Measurements from ENCODE around the gene KCNMA1. TPM values are rescaled to one million over a fixed set of nuclear protein-coding genes. Genes with fewer than 3 reads are reported as not detected.

KCNMA1 gene
- total RNA-seq, 1 experiment from 2014 or later, result 143 TPM

DNA sequence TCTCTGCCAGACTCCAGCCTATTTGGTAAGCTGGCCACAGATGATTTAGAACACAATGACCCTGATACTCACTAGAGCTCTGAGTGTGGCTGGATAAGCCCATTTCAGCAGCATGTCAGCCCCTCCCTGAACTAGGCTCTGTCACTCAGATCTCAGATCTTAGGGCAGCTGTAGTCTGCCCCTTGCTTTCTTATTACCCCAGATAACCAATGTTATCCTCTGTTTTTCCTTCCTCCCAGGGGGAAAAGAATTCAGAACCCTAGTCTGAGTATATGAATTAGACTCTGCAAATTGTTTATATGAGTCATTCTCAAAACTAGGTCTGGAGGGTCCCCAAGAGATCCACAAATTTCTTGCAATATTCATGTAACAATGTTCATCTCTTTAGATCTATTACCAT is 286.2 kb downstream of the KCNMA1 start:
- Histone ChIP-seq H3K9me2 (replicated peaks; ENCODE audit: low read length) (0 out of 2 replicates have a peak, but pooled peaks cover 9% of the 10 kb centered on the region), H3K4me1 (ENCODE audit: insufficient read depth, low read length) (peaks cover 57% of the 10 kb centered on the region), H3K36me3 (ENCODE audit: low read depth, low read length) (peaks cover 11% of the 10 kb centered on the region), H3K9me3 (ENCODE audit: low read length) (no peaks in the 10 kb centered on the region), H3K27me3 (ENCODE audit: low read length) (no peaks in the 10 kb centered on the region), H3F3A (ENCODE audit: low read length, unreplicated experiment) (peaks cover 6% of the 10 kb centered on the region), H3K79me2 (ENCODE audit: low read length) (peaks cover 14% of the 10 kb centered on the region), H3K4me3 (ENCODE audit: low read length) (0 out of 2 replicates have a peak overlapping the region, but pooled peaks have one; percentile 0), H3K27ac (ENCODE audit: low read length) (peak overlapping the region; percentile 77), H3K4me2 (ENCODE audit: low read length) (peak overlapping the region; percentile 41), H4K20me1 (ENCODE audit: low read length) (no peaks in the 10 kb centered on the region), H3K9ac (ENCODE audit: low read length) (peak overlapping the region; percentile 60), H2AFZ (ENCODE audit: low read length) (no peak overlapping the region)
- TF ChIP-seq EZH2phosphoT487 (IDR thresholded peaks at IDR 0.05; ENCODE audit: borderline replicate concordance, low read length), result no peak
- TF ChIP-seq, protein P1, sequence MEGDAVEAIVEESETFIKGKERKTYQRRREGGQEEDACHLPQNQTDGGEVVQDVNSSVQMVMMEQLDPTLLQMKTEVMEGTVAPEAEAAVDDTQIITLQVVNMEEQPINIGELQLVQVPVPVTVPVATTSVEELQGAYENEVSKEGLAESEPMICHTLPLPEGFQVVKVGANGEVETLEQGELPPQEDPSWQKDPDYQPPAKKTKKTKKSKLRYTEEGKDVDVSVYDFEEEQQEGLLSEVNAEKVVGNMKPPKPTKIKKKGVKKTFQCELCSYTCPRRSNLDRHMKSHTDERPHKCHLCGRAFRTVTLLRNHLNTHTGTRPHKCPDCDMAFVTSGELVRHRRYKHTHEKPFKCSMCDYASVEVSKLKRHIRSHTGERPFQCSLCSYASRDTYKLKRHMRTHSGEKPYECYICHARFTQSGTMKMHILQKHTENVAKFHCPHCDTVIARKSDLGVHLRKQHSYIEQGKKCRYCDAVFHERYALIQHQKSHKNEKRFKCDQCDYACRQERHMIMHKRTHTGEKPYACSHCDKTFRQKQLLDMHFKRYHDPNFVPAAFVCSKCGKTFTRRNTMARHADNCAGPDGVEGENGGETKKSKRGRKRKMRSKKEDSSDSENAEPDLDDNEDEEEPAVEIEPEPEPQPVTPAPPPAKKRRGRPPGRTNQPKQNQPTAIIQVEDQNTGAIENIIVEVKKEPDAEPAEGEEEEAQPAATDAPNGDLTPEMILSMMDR (conservative IDR thresholded peaks at IDR 0.05; ENCODE audit: low read depth, low read length), result no peak
- TF ChIP-seq EZH2 (IDR thresholded peaks at IDR 0.05; ENCODE audit: low read length, unreplicated experiment), result no peak
- peak; percentile 68 for DNase-seq
- peak; percentile 11 for ATAC-seq
- intact Hi-C loops (cut with micrococcal nuclease), result loop anchor here (2.0 kb wide), 2 partner anchors 47 to 187 kb away; no protein-coding TSS in a partner anchor
- ChIA-PET CTCF (interaction anchor here (0.6 to 1.2 kb wide), 8 partner anchors 40 to 292 kb away, joined by 3 to 7 read pairs (median 4); no protein-coding TSS in a partner anchor), POLR2A (ENCODE audit: unreplicated experiment) (interaction anchor here (0.6 to 0.7 kb wide), 4 partner anchors 35 to 288 kb away, joined by 3 to 4 read pairs (median 3); no protein-coding TSS in a partner anchor)
- no TSS peak for BruUV-seq (replicated peaks)

DNA sequence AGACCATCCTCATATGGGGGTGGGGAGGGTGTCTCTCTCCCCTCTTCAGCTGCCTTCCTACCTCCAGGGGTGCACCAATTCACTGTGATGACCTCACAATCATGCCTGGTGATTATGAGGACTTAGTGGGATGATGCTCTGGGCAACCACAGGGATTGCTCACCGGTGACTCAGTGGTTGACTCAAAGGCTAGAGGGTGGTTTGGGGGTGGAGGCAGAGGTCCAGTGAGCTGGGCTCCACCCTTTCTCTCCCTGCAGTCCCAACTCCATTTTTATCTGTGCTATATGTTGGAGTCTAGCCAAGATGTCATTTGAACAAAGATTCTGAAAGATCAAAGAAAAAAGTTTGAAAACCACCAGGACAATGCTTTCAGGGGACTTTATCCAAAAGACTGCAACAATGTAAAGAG is 286.9 kb downstream of the KCNMA1 start:
- Histone ChIP-seq H3K9me3 (ENCODE audit: low read length) (no peaks in the 10 kb centered on the region), H3K4me3 (ENCODE audit: low read length) (0 out of 2 replicates have a peak overlapping the region, but pooled peaks have one; percentile 0), H3K27me3 (ENCODE audit: low read length) (no peaks in the 10 kb centered on the region), H4K20me1 (ENCODE audit: low read length) (no peaks in the 10 kb centered on the region), H3F3A (ENCODE audit: low read length, unreplicated experiment) (peaks cover 6% of the 10 kb centered on the region), H2AFZ (ENCODE audit: low read length) (no peak overlapping the region), H3K9me2 (replicated peaks; ENCODE audit: low read length) (0 out of 2 replicates have a peak, but pooled peaks cover 11% of the 10 kb centered on the region), H3K36me3 (ENCODE audit: low read depth, low read length) (peaks cover 11% of the 10 kb centered on the region), H3K79me2 (ENCODE audit: low read length) (peaks cover 14% of the 10 kb centered on the region), H3K9ac (ENCODE audit: low read length) (peak overlapping the region; percentile 60), H3K4me2 (ENCODE audit: low read length) (peak overlapping the region; percentile 41), H3K4me1 (ENCODE audit: insufficient read depth, low read length) (peaks cover 52% of the 10 kb centered on the region), H3K27ac (ENCODE audit: low read length) (peak overlapping the region; percentile 77)
- TF ChIP-seq, protein P1 (conservative IDR thresholded peaks at IDR 0.05; ENCODE audit: low read depth, low read length), result 0 out of 2 replicates have a peak, but pooled peaks have one; percentile 18
- TF ChIP-seq EZH2phosphoT487 (IDR thresholded peaks at IDR 0.05; ENCODE audit: borderline replicate concordance, low read length), result no peak
- CTCF ChIA-PET, result interaction anchor here (0.6 to 1.2 kb wide), 7 partner anchors 41 to 291 kb away, joined by 3 to 7 read pairs (median 4); no protein-coding TSS in a partner anchor
- intact Hi-C loops (cut with micrococcal nuclease), result loop anchor here (1.0 to 2.0 kb wide), 6 partner anchors 37 to 186 kb away; no protein-coding TSS in a partner anchor
- POLR2A ChIA-PET (ENCODE audit: unreplicated experiment), result interaction anchor here (0.7 kb wide), 2 partner anchors 183 to 190 kb away, joined by 3 to 4 read pairs; no protein-coding TSS in a partner anchor
- no TSS peak for BruUV-seq (replicated peaks)
- peak; percentile 96 for ATAC-seq
- DNase-seq, result peak; percentile 100

DNA sequence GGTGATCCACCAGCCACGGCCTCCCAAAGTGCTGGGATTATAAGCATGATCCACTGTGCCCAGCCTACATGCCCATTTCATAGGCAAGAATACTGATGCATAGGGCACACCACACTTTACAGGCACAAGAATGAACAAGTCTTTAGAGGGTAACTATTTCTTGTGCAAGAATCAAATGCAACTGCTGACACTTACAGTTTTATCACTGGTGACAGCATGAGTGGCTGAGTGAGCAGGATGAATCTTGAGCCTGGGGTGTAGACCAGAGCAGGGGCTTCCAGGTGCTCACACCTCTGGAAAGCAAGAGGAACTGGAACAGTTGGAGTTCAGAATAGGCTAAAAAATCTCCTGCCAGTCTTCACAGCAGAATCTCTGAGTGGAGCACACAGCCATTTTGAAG is 287.5 kb downstream of the KCNMA1 start:
- no peak for DNase-seq
- ATAC-seq, result peak; percentile 0; the same call in 1 of the 2 replicates
- no peaks in the 10 kb centered on the region for H3K27me3 ChIP-seq (ENCODE audit: low read length)
- BruUV-seq (replicated peaks), result no TSS peak
- H4K20me1 ChIP-seq (ENCODE audit: low read length), result no peaks in the 10 kb centered on the region
- peaks cover under 1% of the 10 kb centered on the region for H3F3A ChIP-seq (ENCODE audit: low read length, unreplicated experiment)
- H3K79me2 ChIP-seq (ENCODE audit: low read length), result peaks cover 14% of the 10 kb centered on the region
- peaks cover 47% of the 10 kb centered on the region for H3K4me1 ChIP-seq (ENCODE audit: insufficient read depth, low read length)
- peak overlapping the region; percentile 77 for H3K27ac ChIP-seq (ENCODE audit: low read length)
- peak overlapping the region; percentile 57 for H3K9ac ChIP-seq (ENCODE audit: low read length)
- H3K4me3 ChIP-seq (ENCODE audit: low read length), result no peak overlapping the region
- H3K36me3 ChIP-seq (ENCODE audit: low read depth, low read length), result peaks cover 7% of the 10 kb centered on the region
- intact Hi-C loops (cut with micrococcal nuclease), result loop anchor here (1.0 to 2.0 kb wide), 6 partner anchors 37 to 185 kb away; no protein-coding TSS in a partner anchor
- H3K9me3 ChIP-seq (ENCODE audit: low read length), result no peaks in the 10 kb centered on the region
- 0 out of 2 replicates have a peak, but pooled peaks cover 11% of the 10 kb centered on the region for H3K9me2 ChIP-seq (replicated peaks; ENCODE audit: low read length)
- peak overlapping the region; percentile 10 for H3K4me2 ChIP-seq (ENCODE audit: low read length)
- H2AFZ ChIP-seq (ENCODE audit: low read length), result no peak overlapping the region
- ChIA-PET CTCF (interaction anchor here (0.6 to 1.2 kb wide), 2 partner anchors 189 to 539 kb away, joined by 3 to 4 read pairs; no protein-coding TSS in a partner anchor), POLR2A (ENCODE audit: unreplicated experiment) (no interaction called here)
- TF ChIP-seq, protein P1 (conservative IDR thresholded peaks at IDR 0.05; ENCODE audit: low read depth, low read length), result no peak
- TF ChIP-seq EZH2 (IDR thresholded peaks at IDR 0.05; ENCODE audit: low read length, unreplicated experiment), result no peak
- no peak for TF ChIP-seq EZH2phosphoT487 (IDR thresholded peaks at IDR 0.05; ENCODE audit: borderline replicate concordance, low read length)

Measured in PC-3 (cell line).